ENCODE data around the gene HNRNPA1. TPM values are rescaled to one million over a fixed set of nuclear protein-coding genes. Genes with fewer than 3 reads are reported as not detected.
"Not testable (repeated sequence)": the region's sequence is repeated elsewhere in the genome, so short reads cannot be mapped to it uniquely, and the experiment has no call there.

The HNRNPA1 gene
- total RNA-seq, 4 donors from 2014 or later: 298 to 519 (median 435) TPM

- no peak overlapping the region for H3K4me3 ChIP-seq (replicated peaks in 1 of 3)
- TF ChIP-seq POLR2A (IDR thresholded peaks at IDR 0.05): no peak
- no peak for TF ChIP-seq CTCF (IDR thresholded peaks at IDR 0.05)
- H3K36me3 ChIP-seq: no peaks in the 10 kb centered on the region
- peak in 1 of 2 donors; percentile 25 for DNase-seq
- no peaks in the 10 kb centered on the region for H3K9me3 ChIP-seq
- peaks cover 13 to 24% of the 10 kb centered on the region in 2 donors for H3K4me1 ChIP-seq
- WGBS, 2 donors: 63 to 100% methylated on average over 1 of the region's 1 CpG
- H3K27ac ChIP-seq: peak overlapping the region in 1 of 3 donors; percentile 46
- H3K27me3 ChIP-seq: no peaks in the 10 kb centered on the region
- intact Hi-C loops (cut with DNase I): no loop called here
Observed at GRCh38 chr12:54301428-54302048, 21.0 kb downstream of the HNRNPA1 start.

GRCh38 chr12:54303640-54304039, 23.1 kb downstream of the HNRNPA1 start:
- no peak for DNase-seq
- Histone ChIP-seq H3K9me3 (no peaks in the 10 kb centered on the region), H3K4me3 (replicated peaks in 1 of 3) (no peak overlapping the region), H3K27me3 (no peaks in the 10 kb centered on the region), H3K4me1 (peaks cover 13 to 24% of the 10 kb centered on the region in 2 donors), H3K27ac (no peak overlapping the region), H3K36me3 (no peaks in the 10 kb centered on the region)
- no peak for TF ChIP-seq POLR2A (IDR thresholded peaks at IDR 0.05)
- TF ChIP-seq CTCF (IDR thresholded peaks at IDR 0.05): no peak
- intact Hi-C loops (cut with DNase I): no loop called here

GRCh38 chr12:54304187-54304810, 23.8 kb downstream of the HNRNPA1 start:
- Histone ChIP-seq H3K27ac (no peak overlapping the region), H3K9me3 (no peaks in the 10 kb centered on the region), H3K27me3 (no peaks in the 10 kb centered on the region), H3K4me1 (peaks cover 13 to 24% of the 10 kb centered on the region in 2 donors), H3K36me3 (no peaks in the 10 kb centered on the region), H3K4me3 (replicated peaks in 1 of 3) (no peak overlapping the region)
- TF ChIP-seq POLR2A (IDR thresholded peaks at IDR 0.05): no peak
- DNase-seq: peak; percentile 77 to 81
- WGBS, 2 donors: 21 to 23% methylated on average over 11 to 12 of the region's 12 CpGs
- intact Hi-C loops (cut with DNase I): no loop called here

GRCh38 chr12:54306925-54307741, 26.6 kb downstream of the HNRNPA1 start:
- Histone ChIP-seq H3K27ac (no peak overlapping the region), H3K4me3 (replicated peaks in 1 of 3) (no peak overlapping the region), H3K4me1 (peaks cover 7 to 12% of the 10 kb centered on the region in 2 donors), H3K27me3 (no peaks in the 10 kb centered on the region), H3K36me3 (no peaks in the 10 kb centered on the region), H3K9me3 (no peaks in the 10 kb centered on the region)
- DNase-seq: peak; percentile 25 to 35
- intact Hi-C loops (cut with DNase I): no loop called here
- TF ChIP-seq CTCF (IDR thresholded peaks at IDR 0.05) (no peak), POLR2A (IDR thresholded peaks at IDR 0.05) (no peak)
- 57 to 70% methylated on average over 8 of the region's 8 CpGs for WGBS, 2 donors

GRCh38 chr12:54311051-54311450, 30.5 kb downstream of the HNRNPA1 start:
- 72 to 74% methylated on average over 2 of the region's 2 CpGs for WGBS, 2 donors
- intact Hi-C loops (cut with DNase I): no loop called here
- Histone ChIP-seq H3K4me3 (replicated peaks in 1 of 3) (no peak overlapping the region), H3K27ac (no peak overlapping the region), H3K36me3 (no peaks in the 10 kb centered on the region), H3K27me3 (no peaks in the 10 kb centered on the region), H3K4me1 (no peaks in the 10 kb centered on the region), H3K9me3 (no peaks in the 10 kb centered on the region)
- DNase-seq: no peak
- TF ChIP-seq POLR2A (IDR thresholded peaks at IDR 0.05) (no peak), CTCF (IDR thresholded peaks at IDR 0.05) (no peak)

- H3K27ac ChIP-seq; H3K9me3 ChIP-seq; H3K27me3 ChIP-seq; H3K4me1 ChIP-seq; H3K4me3 ChIP-seq (replicated peaks in 1 of 3); intact Hi-C loops (cut with DNase I); DNase-seq; H3K36me3 ChIP-seq: not testable (repeated sequence)
- WGBS, 2 donors: 90 to 97% methylated on average over 7 of the region's 7 CpGs
Observed at GRCh38 chr12:54312309-54312708, 31.8 kb downstream of the HNRNPA1 start.

Measured in thyroid gland (tissue), 4 donors.